GM21619 (cell line): Measurements from ENCODE around the gene FGD2.

Experiments used
- ATAC-seq: cut with Tn5 transposase; IDR thresholded peaks from one replicate; pipeline ENCODE4 v1.9.1; 2021; ENCODE audit not compliant: unreplicated experiment

The FGD2 gene

GRCh38 chr6:36970892-36971842 is 34.3 kb upstream of the FGD2 start:
- ATAC-seq, result no peak

GRCh38 chr6:36971921-36972673 is 33.4 kb upstream of the FGD2 start:
- no peak for ATAC-seq

GRCh38 chr6:36973190-36973589 is 32.3 kb upstream of the FGD2 start:
- ATAC-seq, result no peak

GRCh38 chr6:36973647-36974046 is 31.8 kb upstream of the FGD2 start:
- no peak for ATAC-seq

GRCh38 chr6:36975231-36976006 is 30.0 kb upstream of the FGD2 start:
- no peak for ATAC-seq

- ATAC-seq, result no peak
Observed at GRCh38 chr6:36976007-36976264, 29.5 kb upstream of the FGD2 start.

GRCh38 chr6:36976509-36976908 is 28.9 kb upstream of the FGD2 start:
- no peak for ATAC-seq

- no peak for ATAC-seq
Observed at GRCh38 chr6:36976931-36977330, 28.5 kb upstream of the FGD2 start.

GRCh38 chr6:36977470-36977941 is 27.9 kb upstream of the FGD2 start:
- ATAC-seq, result no peak

- ATAC-seq, result no peak
Observed at GRCh38 chr6:36978421-36979346, 26.8 kb upstream of the FGD2 start.

- ATAC-seq, result no peak
Observed at GRCh38 chr6:36979347-36979742, 26.1 kb upstream of the FGD2 start.

GRCh38 chr6:36980129-36980528 is 25.3 kb upstream of the FGD2 start:
- no peak for ATAC-seq

- no peak for ATAC-seq
Observed at GRCh38 chr6:36980876-36981619, 24.4 kb upstream of the FGD2 start.

- no peak for ATAC-seq
Observed at GRCh38 chr6:36983538-36983937, 21.9 kb upstream of the FGD2 start.

GRCh38 chr6:36984581-36985416 is 20.7 kb upstream of the FGD2 start:
- no peak for ATAC-seq

GRCh38 chr6:36985417-36985807 is 20.0 kb upstream of the FGD2 start:
- ATAC-seq, result no peak

GRCh38 chr6:36985808-36986703 is 19.4 kb upstream of the FGD2 start, which contains the start of gene MTCH1:
Gene MTCH1 (minus strand): TSS chr6:36986196. CDS start chr6:36986173, 23 bp downstream.
- ATAC-seq, result peak; percentile 74

- ATAC-seq, result no peak
Observed at GRCh38 chr6:36986704-36987047, 18.8 kb upstream of the FGD2 start.
